C4-2B (cell line): Measurements from ENCODE around the gene HTT.

Source experiments
- H3K27ac ChIP-seq: fragments of 450-650 bp; 2 replicates; pipeline ENCODE4 v1.5.1; 2017
- ZFX ChIP-seq: fragments of 450-650 bp; IDR thresholded peaks from 2 replicates; pipeline ENCODE4 v1.6.1; 2017
- TF ChIP-seq, protein P1 (sequence below): fragments of 450-650 bp; conservative IDR thresholded peaks from 2 replicates; pipeline ENCODE4 v1.5.1; 2017; ENCODE audit warnings: mild to moderate bottlenecking

Gene HTT

DNA sequence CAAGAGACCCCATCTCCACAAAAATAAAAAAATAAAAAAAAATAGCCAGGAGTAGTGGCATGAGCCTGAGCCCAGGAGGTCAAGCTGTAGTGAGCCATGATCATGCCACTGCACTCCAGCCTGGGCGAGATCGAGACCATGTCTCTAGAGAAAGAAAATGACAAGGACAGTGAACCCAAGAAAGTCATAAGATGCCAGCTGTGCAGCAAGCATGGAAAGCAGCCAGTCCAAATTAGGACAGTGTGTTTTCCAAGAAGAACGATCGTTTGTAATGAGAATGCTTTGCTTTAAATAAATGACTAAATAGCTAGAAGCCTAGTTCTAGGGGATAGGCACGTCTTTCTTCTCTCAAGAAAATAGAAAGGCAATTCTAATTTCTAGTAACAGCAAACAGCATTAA is 116.1 kb downstream of the HTT start:
- no peak overlapping the region for H3K27ac ChIP-seq
- TF ChIP-seq ZFX, result no peak
- TF ChIP-seq, protein P1, sequence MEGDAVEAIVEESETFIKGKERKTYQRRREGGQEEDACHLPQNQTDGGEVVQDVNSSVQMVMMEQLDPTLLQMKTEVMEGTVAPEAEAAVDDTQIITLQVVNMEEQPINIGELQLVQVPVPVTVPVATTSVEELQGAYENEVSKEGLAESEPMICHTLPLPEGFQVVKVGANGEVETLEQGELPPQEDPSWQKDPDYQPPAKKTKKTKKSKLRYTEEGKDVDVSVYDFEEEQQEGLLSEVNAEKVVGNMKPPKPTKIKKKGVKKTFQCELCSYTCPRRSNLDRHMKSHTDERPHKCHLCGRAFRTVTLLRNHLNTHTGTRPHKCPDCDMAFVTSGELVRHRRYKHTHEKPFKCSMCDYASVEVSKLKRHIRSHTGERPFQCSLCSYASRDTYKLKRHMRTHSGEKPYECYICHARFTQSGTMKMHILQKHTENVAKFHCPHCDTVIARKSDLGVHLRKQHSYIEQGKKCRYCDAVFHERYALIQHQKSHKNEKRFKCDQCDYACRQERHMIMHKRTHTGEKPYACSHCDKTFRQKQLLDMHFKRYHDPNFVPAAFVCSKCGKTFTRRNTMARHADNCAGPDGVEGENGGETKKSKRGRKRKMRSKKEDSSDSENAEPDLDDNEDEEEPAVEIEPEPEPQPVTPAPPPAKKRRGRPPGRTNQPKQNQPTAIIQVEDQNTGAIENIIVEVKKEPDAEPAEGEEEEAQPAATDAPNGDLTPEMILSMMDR, result no peak

DNA sequence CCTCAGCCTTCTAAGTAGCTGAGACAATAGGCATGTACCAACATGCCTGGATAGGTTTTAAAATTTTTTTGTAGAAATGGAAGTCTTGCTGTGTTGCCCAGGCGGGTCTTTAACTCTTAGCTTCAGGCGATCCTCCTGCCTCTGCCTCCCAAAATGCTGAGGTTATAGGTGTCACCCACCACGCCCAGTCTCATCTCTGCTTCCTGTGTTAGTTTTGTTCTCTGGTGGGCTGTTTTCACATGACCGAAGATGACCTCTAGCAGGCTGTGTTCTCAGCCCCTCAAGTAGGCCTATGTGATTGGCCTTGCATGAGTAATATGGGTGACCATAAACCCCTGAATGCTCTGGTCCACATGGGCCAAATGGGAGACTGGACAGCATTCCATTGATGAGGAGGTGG is 117.7 kb downstream of the HTT start:
- no peak for TF ChIP-seq ZFX
- TF ChIP-seq, protein P1, result no peak
- no peak overlapping the region for H3K27ac ChIP-seq

DNA sequence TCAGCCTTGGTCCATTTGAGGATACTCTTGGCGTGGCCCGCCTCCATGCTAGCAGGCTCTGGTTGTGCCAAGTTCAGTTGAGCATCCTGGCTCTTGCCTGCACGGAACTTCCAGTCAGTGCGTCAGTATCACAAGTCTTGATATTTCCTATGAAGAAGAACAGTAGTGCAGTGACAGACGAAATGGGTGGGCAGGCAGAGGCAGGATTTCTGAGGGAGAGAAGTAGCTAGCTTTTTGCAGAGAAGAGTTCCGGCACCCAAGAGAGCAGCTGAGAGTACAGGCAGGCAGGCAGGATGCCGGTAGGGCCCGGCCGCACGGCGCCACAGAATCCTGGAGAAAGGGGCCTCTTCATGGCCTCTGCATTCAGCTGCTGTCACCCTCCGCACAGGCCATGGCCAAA is 118.3 kb downstream of the HTT start:
- TF ChIP-seq, protein P1, result no peak
- no peak for TF ChIP-seq ZFX
- H3K27ac ChIP-seq, result no peak overlapping the region

DNA sequence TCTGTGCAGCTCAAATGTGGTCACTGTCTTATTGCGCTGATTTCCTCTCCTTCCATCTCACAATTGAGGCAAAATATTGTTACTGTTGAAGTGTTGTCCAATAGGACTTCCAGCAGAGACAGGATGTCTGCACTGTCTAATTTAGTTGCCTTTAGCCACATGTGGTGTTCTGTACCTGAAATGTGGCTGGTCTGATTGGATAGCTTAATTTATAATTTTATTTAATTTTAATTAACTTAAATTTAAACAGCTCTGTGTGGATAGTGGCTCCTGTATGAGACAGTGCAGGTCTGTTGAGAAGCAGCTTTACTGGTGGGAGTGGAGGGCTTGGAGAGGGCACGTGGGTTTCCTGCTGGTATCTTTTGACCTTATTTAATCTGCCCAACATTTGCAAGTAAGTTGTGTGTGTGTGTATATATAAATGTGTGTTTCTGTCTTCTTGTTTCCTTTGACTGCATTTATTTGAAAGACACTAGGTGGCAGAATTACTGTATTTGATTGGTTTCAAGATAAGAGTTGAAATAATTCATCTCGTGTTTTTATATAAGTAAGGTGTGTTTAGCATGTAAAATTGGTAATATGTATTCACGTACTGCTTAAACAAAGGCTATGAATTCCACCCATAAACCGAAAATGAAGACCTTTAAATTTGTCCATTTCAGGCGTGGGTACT is 119.2 kb downstream of the HTT start:
- H3K27ac ChIP-seq, result no peak overlapping the region
- TF ChIP-seq, protein P1, result peak; percentile 59
- TF ChIP-seq ZFX, result no peak

DNA sequence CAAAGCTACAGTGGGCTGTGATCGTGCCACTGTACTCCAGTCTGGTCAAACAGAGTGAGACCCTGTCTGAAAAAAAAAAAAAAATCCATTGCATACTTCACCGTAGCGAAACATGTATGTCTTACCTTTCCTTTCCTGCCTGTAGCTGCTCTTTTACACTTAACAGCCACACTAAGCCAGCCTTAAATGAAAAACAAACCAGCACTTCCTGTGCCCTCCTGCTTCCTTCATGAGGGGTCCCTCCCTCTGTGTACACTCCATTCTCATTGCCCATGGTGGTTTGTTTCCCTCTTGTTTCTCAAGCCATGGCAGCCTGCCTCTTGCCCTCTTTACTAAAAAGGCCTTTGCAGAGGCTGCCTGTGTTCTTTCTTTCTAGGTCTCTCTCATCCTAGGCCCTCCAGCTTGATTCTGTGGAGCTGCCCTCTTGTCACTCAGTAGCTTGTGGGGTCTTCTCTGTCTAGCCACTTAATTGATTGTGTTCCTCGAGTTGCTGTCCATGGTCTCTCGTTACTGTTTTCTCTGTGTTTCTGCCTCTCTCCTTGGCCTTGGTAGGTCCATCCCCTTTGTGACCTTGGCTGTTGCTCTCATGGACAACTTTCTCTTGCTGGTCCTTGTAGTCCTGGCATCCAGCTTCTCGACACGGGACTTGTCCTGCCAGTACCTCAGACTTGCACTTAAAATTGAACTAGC is 122.3 kb downstream of the HTT start:
- TF ChIP-seq, protein P1, result no peak
- TF ChIP-seq ZFX, result no peak
- no peak overlapping the region for H3K27ac ChIP-seq

DNA sequence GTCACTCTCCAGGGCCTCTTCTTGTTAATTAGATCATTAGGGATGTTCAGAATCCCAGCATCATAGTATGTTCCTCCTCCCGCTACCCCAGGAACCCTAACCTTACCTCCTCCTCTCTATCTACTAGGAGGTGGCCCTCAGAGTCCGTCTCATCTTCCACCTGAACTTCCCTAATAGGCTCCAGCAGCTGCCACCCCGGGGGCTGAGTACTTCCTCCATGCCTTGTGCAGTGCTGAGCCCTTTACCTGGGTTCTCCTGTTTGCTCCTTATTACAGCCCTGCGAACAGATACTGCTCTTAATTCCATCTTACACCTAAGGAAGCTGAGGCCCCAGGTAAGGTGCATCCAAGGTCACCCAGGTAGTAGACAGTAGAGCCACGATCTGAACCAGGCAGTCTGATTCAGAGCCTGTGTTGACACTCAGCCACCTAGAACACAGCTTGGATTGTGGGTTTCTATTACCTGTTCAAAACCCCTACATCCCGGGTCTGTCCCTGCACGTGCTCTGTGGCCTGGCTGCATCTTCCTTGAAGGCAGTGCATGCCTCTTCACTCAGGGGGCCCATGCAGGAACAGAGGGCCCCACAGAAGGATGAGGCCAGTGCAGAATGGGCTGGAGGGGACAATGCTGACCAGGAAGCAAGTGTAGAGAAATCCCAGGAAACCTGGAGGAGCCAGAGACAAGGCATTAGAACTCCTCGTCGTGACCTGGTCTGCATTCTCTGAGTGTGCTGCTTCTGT is 123.1 kb downstream of the HTT start:
- no peak for TF ChIP-seq ZFX
- TF ChIP-seq, protein P1, result no peak
- H3K27ac ChIP-seq, result no peak overlapping the region

DNA sequence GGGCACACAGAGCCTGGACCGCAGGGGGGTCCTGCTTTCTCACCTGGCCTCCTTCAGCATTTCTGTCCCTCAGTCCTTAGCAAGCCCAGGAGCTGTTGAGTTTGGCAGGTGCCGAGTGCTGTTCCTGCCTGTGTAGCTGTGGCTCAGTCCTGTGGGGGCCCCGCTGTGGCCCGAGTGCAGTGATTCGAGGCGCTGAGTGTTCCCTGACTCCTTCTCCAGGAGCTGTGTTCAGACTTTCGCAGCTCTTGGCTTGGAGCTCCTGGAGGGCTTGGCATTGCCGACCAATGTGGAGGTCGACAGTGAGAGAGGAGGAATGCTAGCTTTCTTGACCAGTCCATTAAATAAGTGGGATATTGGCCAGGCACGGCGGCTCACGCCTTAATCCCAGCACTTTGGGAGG is 124.4 kb downstream of the HTT start:
- no peak overlapping the region for H3K27ac ChIP-seq
- TF ChIP-seq, protein P1, result no peak
